ENCODE measurements around the gene RAB17.
A peak's percentile ranks its signal among the peaks of the same experiment; 100 is the strongest.

The RAB17 gene

DNA sequence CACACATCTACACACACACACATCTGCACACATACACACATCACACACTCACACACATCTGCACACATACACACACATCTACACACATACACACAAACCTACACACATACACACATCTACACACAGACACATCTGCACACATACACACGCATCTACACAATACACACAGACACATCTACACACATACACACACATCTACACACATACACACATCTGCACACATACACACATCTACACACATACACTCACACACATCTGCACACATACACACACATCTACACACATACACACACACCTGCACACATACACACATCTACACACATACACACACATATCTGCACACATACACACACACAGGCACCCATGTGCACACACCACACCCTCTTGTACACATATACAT lies 24.6 kb downstream of the RAB17 start:
- no peak for TF ChIP-seq BACH2 (CRISPR knock-in tag; IDR thresholded peaks at IDR 0.05; ENCODE audit: borderline replicate concordance)
- no peak for TF ChIP-seq OSR1 (CRISPR knock-in tag; IDR thresholded peaks at IDR 0.05)
- TF ChIP-seq ZNF8 (CRISPR knock-in tag; IDR thresholded peaks at IDR 0.05) = no peak
- TF ChIP-seq ZC3H10 (CRISPR knock-in tag; IDR thresholded peaks at IDR 0.05) = no peak
- TF ChIP-seq, protein P1, sequence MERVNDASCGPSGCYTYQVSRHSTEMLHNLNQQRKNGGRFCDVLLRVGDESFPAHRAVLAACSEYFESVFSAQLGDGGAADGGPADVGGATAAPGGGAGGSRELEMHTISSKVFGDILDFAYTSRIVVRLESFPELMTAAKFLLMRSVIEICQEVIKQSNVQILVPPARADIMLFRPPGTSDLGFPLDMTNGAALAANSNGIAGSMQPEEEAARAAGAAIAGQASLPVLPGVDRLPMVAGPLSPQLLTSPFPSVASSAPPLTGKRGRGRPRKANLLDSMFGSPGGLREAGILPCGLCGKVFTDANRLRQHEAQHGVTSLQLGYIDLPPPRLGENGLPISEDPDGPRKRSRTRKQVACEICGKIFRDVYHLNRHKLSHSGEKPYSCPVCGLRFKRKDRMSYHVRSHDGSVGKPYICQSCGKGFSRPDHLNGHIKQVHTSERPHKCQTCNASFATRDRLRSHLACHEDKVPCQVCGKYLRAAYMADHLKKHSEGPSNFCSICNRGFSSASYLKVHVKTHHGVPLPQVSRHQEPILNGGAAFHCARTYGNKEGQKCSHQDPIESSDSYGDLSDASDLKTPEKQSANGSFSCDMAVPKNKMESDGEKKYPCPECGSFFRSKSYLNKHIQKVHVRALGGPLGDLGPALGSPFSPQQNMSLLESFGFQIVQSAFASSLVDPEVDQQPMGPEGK (CRISPR knock-in tag; IDR thresholded peaks at IDR 0.05; ENCODE audit: borderline replicate concordance) = no peak
- TF ChIP-seq GLIS3 (CRISPR knock-in tag; IDR thresholded peaks at IDR 0.05) = no peak
- no peak for TF ChIP-seq ARNTL (CRISPR knock-in tag; IDR thresholded peaks at IDR 0.05; ENCODE audit: borderline replicate concordance, low read depth)
- no peak for TF ChIP-seq RARB (CRISPR knock-in tag; IDR thresholded peaks at IDR 0.05)
- TF ChIP-seq ZNF565 (CRISPR knock-in tag; conservative IDR thresholded peaks at IDR 0.05; ENCODE audit: low read depth) = no peak
- no peak for TF ChIP-seq ZFP3 (CRISPR knock-in tag; IDR thresholded peaks at IDR 0.05)
- TF ChIP-seq SNAI2 (CRISPR knock-in tag; IDR thresholded peaks at IDR 0.05) = no peak
- TF ChIP-seq, protein P2, sequence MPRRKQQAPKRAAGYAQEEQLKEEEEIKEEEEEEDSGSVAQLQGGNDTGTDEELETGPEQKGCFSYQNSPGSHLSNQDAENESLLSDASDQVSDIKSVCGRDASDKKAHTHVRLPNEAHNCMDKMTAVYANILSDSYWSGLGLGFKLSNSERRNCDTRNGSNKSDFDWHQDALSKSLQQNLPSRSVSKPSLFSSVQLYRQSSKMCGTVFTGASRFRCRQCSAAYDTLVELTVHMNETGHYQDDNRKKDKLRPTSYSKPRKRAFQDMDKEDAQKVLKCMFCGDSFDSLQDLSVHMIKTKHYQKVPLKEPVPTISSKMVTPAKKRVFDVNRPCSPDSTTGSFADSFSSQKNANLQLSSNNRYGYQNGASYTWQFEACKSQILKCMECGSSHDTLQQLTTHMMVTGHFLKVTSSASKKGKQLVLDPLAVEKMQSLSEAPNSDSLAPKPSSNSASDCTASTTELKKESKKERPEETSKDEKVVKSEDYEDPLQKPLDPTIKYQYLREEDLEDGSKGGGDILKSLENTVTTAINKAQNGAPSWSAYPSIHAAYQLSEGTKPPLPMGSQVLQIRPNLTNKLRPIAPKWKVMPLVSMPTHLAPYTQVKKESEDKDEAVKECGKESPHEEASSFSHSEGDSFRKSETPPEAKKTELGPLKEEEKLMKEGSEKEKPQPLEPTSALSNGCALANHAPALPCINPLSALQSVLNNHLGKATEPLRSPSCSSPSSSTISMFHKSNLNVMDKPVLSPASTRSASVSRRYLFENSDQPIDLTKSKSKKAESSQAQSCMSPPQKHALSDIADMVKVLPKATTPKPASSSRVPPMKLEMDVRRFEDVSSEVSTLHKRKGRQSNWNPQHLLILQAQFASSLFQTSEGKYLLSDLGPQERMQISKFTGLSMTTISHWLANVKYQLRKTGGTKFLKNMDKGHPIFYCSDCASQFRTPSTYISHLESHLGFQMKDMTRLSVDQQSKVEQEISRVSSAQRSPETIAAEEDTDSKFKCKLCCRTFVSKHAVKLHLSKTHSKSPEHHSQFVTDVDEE (CRISPR knock-in tag; IDR thresholded peaks at IDR 0.05) = no peak
- TF ChIP-seq TCF4 (CRISPR knock-in tag; IDR thresholded peaks at IDR 0.05; ENCODE audit: borderline replicate concordance) = no peak
- no peak for TF ChIP-seq TOX (CRISPR knock-in tag; IDR thresholded peaks at IDR 0.05; ENCODE audit: borderline replicate concordance)
- no peak for TF ChIP-seq CSDC2 (CRISPR knock-in tag; IDR thresholded peaks at IDR 0.05)
- ATAC-seq = no peak

DNA sequence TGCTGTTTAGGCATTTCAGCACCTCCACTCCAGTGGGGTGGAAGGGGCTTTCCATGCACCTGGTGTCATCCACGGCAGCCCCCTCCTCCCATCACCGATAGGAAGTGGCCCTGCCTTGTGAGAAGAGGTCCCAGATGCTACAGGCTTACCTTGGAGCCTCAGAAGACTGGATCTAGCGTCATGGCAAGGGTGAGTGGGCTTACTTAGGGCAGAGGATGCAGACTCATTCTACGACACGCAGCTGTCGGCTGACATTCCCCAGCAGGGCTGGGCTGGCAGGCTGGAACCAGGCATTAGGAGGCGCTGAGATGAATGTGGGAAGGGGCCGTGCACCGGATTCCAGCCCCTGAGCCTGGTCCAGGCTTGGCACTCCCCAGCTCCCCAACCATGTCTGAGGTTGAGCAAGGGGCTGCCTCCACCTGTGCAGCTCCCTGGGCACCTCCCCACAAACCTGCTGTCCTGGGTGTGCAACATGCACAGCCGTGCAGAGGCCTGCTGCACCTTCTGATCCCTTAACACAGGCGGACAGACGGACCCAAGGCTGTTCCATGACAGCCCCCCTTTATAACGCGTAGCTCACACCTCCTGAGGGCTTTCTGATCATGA lies 25.9 kb downstream of the RAB17 start:
- ATAC-seq = no peak
- TF ChIP-seq, protein P2 (CRISPR knock-in tag; IDR thresholded peaks at IDR 0.05) = no peak
- TF ChIP-seq BACH2 (CRISPR knock-in tag; IDR thresholded peaks at IDR 0.05; ENCODE audit: borderline replicate concordance) (no peak), ZC3H10 (CRISPR knock-in tag; IDR thresholded peaks at IDR 0.05) (no peak), ZNF70 (CRISPR knock-in tag; IDR thresholded peaks at IDR 0.05) (no peak), OSR1 (CRISPR knock-in tag; IDR thresholded peaks at IDR 0.05) (no peak), ZFP30 (CRISPR knock-in tag; IDR thresholded peaks at IDR 0.05) (no peak), ISL1 (CRISPR knock-in tag; IDR thresholded peaks at IDR 0.05) (no peak), TOX (CRISPR knock-in tag; IDR thresholded peaks at IDR 0.05; ENCODE audit: borderline replicate concordance) (no peak), RARB (CRISPR knock-in tag; IDR thresholded peaks at IDR 0.05) (no peak), CSDC2 (CRISPR knock-in tag; IDR thresholded peaks at IDR 0.05) (no peak)

DNA sequence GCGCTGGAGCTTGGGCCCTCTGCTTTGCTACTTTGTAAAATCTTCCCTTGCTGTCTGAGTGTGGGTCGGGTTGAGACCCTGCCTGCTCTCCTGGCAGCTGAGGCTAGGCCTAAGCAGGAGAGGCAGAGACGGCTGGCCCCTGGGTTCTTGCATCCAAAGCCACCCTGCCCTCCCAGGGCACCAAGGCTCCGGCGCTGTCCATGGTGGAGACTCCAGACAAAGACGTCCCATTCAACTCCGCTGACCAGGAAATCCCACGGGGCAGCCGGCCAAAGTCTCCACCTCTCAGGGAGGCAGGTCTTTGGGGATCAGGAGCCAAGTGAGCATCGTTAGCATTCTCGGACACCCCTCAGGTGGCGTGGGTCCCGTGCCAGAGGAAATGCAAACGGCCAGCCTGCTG lies 26.7 kb downstream of the RAB17 start:
- ATAC-seq = peak; percentile 24; the same call in 1 of the 3 replicates
- TF ChIP-seq ZC3H10 (CRISPR knock-in tag; IDR thresholded peaks at IDR 0.05) (no peak), GLIS3 (CRISPR knock-in tag; IDR thresholded peaks at IDR 0.05) (no peak), ESRRG (CRISPR knock-in tag; IDR thresholded peaks at IDR 0.05) (no peak), ZFP30 (CRISPR knock-in tag; IDR thresholded peaks at IDR 0.05) (no peak), TOX (CRISPR knock-in tag; IDR thresholded peaks at IDR 0.05; ENCODE audit: borderline replicate concordance) (no peak), BACH2 (CRISPR knock-in tag; IDR thresholded peaks at IDR 0.05; ENCODE audit: borderline replicate concordance) (no peak)

DNA sequence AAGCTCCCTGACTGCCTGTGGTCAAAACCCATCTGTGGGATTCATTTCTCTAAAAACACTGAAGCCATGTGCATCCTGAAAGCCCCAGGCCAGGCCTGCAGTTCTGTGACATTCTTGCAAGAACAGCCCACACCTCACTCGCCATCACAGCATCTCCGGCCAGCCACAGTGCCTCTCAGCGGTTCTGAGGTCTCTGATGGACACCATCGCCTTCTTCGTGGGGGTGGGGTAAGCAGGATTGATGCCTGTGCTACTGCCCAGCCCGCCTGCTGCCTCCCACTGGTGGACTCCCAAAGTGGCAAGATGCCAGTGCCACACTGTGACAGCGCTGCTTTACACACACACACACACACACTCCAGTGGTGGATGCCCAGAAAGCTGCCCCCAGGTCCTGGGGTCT lies 29.3 kb downstream of the RAB17 start:
- ATAC-seq = no peak
- TF ChIP-seq SNAI2 (CRISPR knock-in tag; IDR thresholded peaks at IDR 0.05) (no peak), ARNTL (CRISPR knock-in tag; IDR thresholded peaks at IDR 0.05; ENCODE audit: borderline replicate concordance, low read depth) (no peak), ZNF8 (CRISPR knock-in tag; IDR thresholded peaks at IDR 0.05) (no peak), BACH2 (CRISPR knock-in tag; IDR thresholded peaks at IDR 0.05; ENCODE audit: borderline replicate concordance) (no peak), ZNF565 (CRISPR knock-in tag; conservative IDR thresholded peaks at IDR 0.05; ENCODE audit: low read depth) (no peak), GLIS3 (CRISPR knock-in tag; IDR thresholded peaks at IDR 0.05) (no peak), ZNF70 (CRISPR knock-in tag; IDR thresholded peaks at IDR 0.05) (no peak), ZC3H10 (CRISPR knock-in tag; IDR thresholded peaks at IDR 0.05) (no peak), ISL1 (CRISPR knock-in tag; IDR thresholded peaks at IDR 0.05) (no peak), ZFP30 (CRISPR knock-in tag; IDR thresholded peaks at IDR 0.05) (no peak), PPARA (CRISPR knock-in tag; IDR thresholded peaks at IDR 0.05; ENCODE audit: borderline replicate concordance) (no peak), RARB (CRISPR knock-in tag; IDR thresholded peaks at IDR 0.05) (no peak), CSDC2 (CRISPR knock-in tag; IDR thresholded peaks at IDR 0.05) (no peak)
- TF ChIP-seq, protein P2 (CRISPR knock-in tag; IDR thresholded peaks at IDR 0.05) = no peak

Data from SK-N-SH treated with all-trans-retinoic acid at 6 μM for 48 hours (cell line).